Measurements from ENCODE around the gene CENPU.

The CENPU gene

DNA sequence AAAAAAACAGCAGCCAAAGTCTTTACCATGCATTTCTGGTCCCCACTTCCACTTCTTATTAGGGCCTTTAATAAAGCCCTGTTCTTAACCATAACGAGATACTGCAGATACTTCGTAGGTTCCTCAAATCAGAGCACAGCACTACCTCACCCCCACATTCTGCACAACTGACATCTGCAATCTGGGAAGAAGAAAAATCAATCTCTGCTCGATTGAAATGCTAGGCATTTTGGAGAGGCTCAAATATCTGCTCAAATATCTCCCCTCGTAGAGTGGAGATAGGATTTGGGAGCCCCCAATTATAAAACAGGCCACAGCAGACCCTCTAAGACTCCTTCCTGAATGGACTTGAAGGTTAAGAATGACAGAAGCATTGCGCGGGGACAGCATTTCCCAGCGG lies 40.3 kb upstream of the CENPU start:
- H3K4me3 ChIP-seq (replicated peaks; ENCODE audit: low read depth, low read length) = no peak overlapping the region
- DNase-seq (ENCODE audit: extremely low read depth, low read depth) = no peak
- TF ChIP-seq, protein P1, sequence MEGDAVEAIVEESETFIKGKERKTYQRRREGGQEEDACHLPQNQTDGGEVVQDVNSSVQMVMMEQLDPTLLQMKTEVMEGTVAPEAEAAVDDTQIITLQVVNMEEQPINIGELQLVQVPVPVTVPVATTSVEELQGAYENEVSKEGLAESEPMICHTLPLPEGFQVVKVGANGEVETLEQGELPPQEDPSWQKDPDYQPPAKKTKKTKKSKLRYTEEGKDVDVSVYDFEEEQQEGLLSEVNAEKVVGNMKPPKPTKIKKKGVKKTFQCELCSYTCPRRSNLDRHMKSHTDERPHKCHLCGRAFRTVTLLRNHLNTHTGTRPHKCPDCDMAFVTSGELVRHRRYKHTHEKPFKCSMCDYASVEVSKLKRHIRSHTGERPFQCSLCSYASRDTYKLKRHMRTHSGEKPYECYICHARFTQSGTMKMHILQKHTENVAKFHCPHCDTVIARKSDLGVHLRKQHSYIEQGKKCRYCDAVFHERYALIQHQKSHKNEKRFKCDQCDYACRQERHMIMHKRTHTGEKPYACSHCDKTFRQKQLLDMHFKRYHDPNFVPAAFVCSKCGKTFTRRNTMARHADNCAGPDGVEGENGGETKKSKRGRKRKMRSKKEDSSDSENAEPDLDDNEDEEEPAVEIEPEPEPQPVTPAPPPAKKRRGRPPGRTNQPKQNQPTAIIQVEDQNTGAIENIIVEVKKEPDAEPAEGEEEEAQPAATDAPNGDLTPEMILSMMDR (IDR thresholded peaks at IDR 0.05; ENCODE audit: low read depth, low read length, missing control alignments) = no peak

DNA sequence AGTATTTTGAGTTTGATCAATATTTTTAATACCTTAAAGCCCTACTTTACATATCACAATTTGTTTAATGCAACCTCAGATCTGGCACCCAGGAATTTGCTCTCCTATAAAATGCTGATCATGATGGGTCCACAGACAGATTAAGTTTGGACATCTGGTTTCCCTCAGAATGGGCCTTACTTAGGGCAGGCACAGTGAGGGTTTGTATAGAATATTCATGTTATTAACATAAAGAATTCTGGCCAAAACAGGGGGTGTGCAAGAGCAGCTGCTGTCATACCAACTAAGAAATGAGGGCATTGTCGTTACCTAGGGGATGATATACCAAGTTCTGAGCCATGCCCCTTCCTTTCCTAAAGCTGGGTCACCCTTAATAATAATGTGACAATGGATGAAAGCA lies 37.5 kb upstream of the CENPU start:
- TF ChIP-seq, protein P1 (IDR thresholded peaks at IDR 0.05; ENCODE audit: low read depth, low read length, missing control alignments) = no peak
- DNase-seq (ENCODE audit: extremely low read depth, low read depth) = no peak
- H3K4me3 ChIP-seq (replicated peaks; ENCODE audit: low read depth, low read length) = no peak overlapping the region

DNA sequence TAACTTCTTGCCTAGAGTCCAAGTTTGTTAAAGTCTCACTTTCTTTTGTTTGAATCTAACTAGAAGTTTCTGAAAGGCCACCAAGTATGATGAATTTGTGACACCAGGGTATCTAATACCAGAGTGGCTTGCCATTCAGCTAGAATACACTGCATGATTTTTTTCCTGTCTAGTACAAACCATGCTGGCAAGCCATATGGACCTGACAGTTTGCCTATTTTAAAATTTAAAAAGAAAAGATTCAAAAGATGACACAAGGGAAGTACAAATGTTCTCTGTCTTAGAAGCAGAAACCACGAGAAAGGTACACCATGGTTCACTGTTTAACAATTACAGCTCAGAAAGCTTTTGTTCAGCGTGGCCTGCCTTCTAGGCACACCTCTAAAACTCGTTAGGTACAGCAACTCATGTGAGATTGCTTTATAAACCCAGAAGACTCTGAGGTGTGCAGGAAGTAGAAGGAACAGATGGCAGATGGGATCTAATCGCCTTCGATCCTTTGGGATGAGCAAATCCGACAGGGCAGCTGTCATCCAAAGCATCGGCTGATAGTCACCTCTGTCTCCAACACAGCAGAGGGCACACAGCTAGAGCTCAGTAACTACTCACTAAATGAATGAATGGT lies 35.4 kb upstream of the CENPU start:
- TF ChIP-seq, protein P1 (IDR thresholded peaks at IDR 0.05; ENCODE audit: low read depth, low read length, missing control alignments) = no peak

DNA sequence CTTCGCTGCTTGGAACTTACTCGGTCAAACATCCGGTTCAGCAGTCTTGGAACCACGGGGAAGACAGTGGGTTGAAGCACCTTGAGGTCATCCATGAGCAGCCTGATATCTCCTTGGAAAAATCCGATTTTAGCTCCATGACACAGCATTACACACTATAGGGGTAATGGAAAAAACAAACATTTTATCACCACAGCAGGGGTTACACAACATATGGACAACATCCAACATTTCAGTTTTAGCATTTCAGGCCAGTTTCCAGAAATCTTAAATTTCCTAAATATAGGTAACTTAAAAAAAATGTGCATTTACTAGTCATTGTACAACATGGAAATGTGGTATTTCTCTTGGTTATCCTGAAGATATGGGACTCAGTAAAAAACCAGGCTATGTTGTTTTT lies 34.4 kb upstream of the CENPU start:
- no peak overlapping the region for H3K4me3 ChIP-seq (replicated peaks; ENCODE audit: low read depth, low read length)
- TF ChIP-seq, protein P1 (IDR thresholded peaks at IDR 0.05; ENCODE audit: low read depth, low read length, missing control alignments) = no peak
- no peak for DNase-seq (ENCODE audit: extremely low read depth, low read depth)

More for the DNA sequence above, 35.4 kb upstream of the CENPU start:
- no peak overlapping the region for H3K4me3 ChIP-seq (replicated peaks; ENCODE audit: low read depth, low read length)
- no peak for DNase-seq (ENCODE audit: extremely low read depth, low read depth)

DNA sequence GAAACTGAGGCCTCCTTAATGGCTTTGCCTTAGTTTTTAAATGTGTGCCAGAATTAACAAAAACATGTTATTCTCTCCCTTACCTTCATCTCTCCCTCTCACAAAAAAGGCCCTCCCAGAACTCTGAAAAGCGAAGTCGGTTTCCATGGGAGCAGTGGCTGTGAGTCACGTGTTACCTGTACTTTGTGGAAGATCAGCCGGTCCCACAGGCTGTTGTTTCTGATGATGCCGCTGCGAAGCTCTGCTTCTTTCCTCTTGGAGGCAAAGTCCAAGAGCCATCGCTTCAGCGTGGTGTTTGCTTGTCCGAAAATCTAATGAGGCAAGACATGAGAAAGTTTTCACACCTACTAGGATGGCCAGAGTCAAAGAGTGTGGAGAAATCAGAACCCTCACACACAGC lies 32.5 kb upstream of the CENPU start:
- no peak overlapping the region for H3K4me3 ChIP-seq (replicated peaks; ENCODE audit: low read depth, low read length)
- TF ChIP-seq, protein P1 (IDR thresholded peaks at IDR 0.05; ENCODE audit: low read depth, low read length, missing control alignments) = no peak
- DNase-seq (ENCODE audit: extremely low read depth, low read depth) = no peak

DNA sequence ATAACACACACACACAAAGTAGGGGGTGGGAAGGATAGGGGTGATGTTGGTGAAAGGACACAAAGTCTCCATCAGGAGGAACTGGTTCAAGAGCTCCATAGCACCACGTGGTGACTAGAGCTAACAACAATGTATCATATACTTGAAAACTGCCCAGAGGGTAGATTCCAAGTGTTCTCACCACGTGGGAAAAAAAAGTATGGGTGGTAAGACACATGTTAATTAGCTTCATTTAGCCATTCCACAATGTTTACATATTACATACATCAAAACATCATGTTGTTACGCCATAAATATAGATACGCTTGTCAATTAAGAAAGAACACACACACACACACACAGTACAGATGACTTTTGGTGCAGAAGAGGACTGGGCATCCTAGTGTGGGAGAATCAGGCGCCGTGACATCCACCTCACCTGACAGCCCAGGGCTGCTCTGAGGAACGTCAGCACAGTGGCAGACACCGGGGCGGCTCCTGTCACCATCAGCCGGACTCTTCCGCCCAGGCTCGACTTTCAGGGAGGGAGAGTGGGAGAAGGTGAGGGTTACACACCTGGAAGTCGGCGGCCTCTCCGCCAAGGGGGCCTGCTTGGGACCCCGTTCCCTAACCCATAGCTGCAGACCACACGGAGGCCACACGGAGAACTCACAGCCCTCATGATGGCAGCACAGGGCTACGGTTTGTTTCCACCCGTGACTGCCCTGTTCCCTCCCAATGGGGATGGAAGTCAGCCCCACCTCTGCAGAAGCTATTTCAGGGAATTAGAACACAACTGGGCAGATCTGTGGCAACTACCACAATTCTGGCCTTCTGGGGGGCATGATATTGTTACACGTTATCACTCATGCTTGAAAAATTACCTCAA lies 31.8 kb upstream of the CENPU start:
- TF ChIP-seq, protein P1 (IDR thresholded peaks at IDR 0.05; ENCODE audit: low read depth, low read length, missing control alignments) = no peak
- no peak for DNase-seq (ENCODE audit: extremely low read depth, low read depth)

More for the DNA sequence above, 31.8 kb upstream of the CENPU start:
- H3K4me3 ChIP-seq (replicated peaks; ENCODE audit: low read depth, low read length) = no peak overlapping the region

Measured in HFF-Myc (cell line).